Neural cell (in vitro differentiated cells): ENCODE measurements around the gene ZNF420. TPM values are rescaled to one million over a fixed set of nuclear protein-coding genes. Genes with fewer than 3 reads are reported as not detected.

Experiments
- H2AFZ ChIP-seq: fragments of 200-600, 300-800 bp; sonication (generic), shearing (Covaris generic); 2 replicates; pipeline ENCODE4 v1.6.0; 2014; ENCODE audit warnings: low read depth, mild to moderate bottlenecking, antibody characterized with exemption, low read length, moderate library complexity
- H3F3A ChIP-seq: fragments of 200-600 bp; shearing (Covaris generic); 2 replicates; pipeline ENCODE4 v1.6.1; 2016; ENCODE audit warnings: mild to moderate bottlenecking, moderate library complexity, mixed read lengths, antibody characterized with exemption, low read length; ENCODE audit not compliant: insufficient read depth, poor library complexity, severe bottlenecking
- H3K27ac ChIP-seq: fragments of 200-600, 300-800 bp; sonication (generic), shearing (Covaris generic); 2 replicates; pipeline ENCODE4 v1.5.1; 2014; ENCODE audit warnings: mild to moderate bottlenecking, low read length, moderate library complexity
- H3K27me3 ChIP-seq: fragments of 300-800, 200-600 bp; sonication (generic), shearing (Covaris generic); 2 replicates; pipeline ENCODE4 v1.6.0; 2014; ENCODE audit warnings: mild to moderate bottlenecking, low read depth, low read length, moderate library complexity; ENCODE audit not compliant: insufficient read depth
- H3K36me3 ChIP-seq: fragments of 300-800, 200-600 bp; sonication (generic), shearing (Covaris generic); 2 replicates; pipeline ENCODE4 v1.5.1; 2014; ENCODE audit warnings: mild to moderate bottlenecking, antibody characterized with exemption, low read length, moderate library complexity; ENCODE audit not compliant: insufficient read depth
- H3K4me2 ChIP-seq: fragments of 300-800, 200-600 bp; sonication (generic), shearing (Covaris generic); 2 replicates; pipeline ENCODE4 v1.6.0; 2014; ENCODE audit warnings: mild to moderate bottlenecking, low read length
- H3K4me3 ChIP-seq: fragments of 300-800, 200-600 bp; sonication (generic), shearing (Covaris generic); 2 replicates; pipeline ENCODE4 v1.5.1; 2014; ENCODE audit warnings: mild to moderate bottlenecking, low read length, moderate library complexity
- H3K79me2 ChIP-seq: fragments of 200-600 bp; shearing (Covaris generic); replicated peaks from 2 replicates; pipeline ENCODE4 v1.6.0; 2014; ENCODE audit warnings: mild to moderate bottlenecking, low read length, moderate library complexity; ENCODE audit not compliant: insufficient read depth
- H3K9ac ChIP-seq: fragments of 300-800, 200-600 bp; sonication (generic), shearing (Covaris generic); 2 replicates; pipeline ENCODE4 v1.6.1; 2016; ENCODE audit warnings: mild to moderate bottlenecking, low read length, mixed read lengths
- H3K9me2 ChIP-seq: fragments of 200-600 bp; shearing (Covaris generic); 2 replicates; pipeline ENCODE4 v1.6.1; 2016; ENCODE audit warnings: mild to moderate bottlenecking, low read length, mixed read lengths; ENCODE audit not compliant: insufficient read depth
- H3K9me3 ChIP-seq: fragments of 200-600, 300-800 bp; sonication (generic), shearing (Covaris generic); 2 replicates; pipeline ENCODE4 v1.6.1; 2016; ENCODE audit warnings: mild to moderate bottlenecking, mixed run types, low read length, moderate library complexity, mixed read lengths
- H4K20me1 ChIP-seq: fragments of 200-600 bp; shearing (Covaris generic); 2 replicates; pipeline ENCODE4 v1.6.1; 2016; ENCODE audit warnings: mild to moderate bottlenecking, mixed run types; ENCODE audit not compliant: insufficient read depth
- CTCF ChIP-seq: fragments of 450-650 bp; IDR thresholded peaks from 2 replicates; pipeline ENCODE4 v1.5.1; 2014; ENCODE audit warnings: antibody characterized with exemption, mild to moderate bottlenecking, moderate library complexity; ENCODE audit not compliant: poor library complexity, severe bottlenecking
- EP300 ChIP-seq: fragments of 450-650 bp; conservative IDR thresholded peaks from 2 replicates; pipeline ENCODE4 v1.6.1; 2014; ENCODE audit warnings: antibody characterized with exemption, mild to moderate bottlenecking, moderate library complexity; ENCODE audit not compliant: poor library complexity, severe bottlenecking
- EZH2 ChIP-seq: fragments of 200-600, 300-800 bp; shearing (Covaris generic), sonication (generic); IDR thresholded peaks from 2 replicates; pipeline ENCODE4 v1.6.1; 2014; ENCODE audit warnings: antibody characterized with exemption, low read length, borderline replicate concordance, mild to moderate bottlenecking; ENCODE audit not compliant: insufficient read depth, poor library complexity, severe bottlenecking
- MXI1 ChIP-seq: fragments of 450-650 bp; conservative IDR thresholded peaks from 2 replicates; pipeline ENCODE4 v1.6.1; 2014; ENCODE audit warnings: antibody characterized with exemption, mild to moderate bottlenecking; ENCODE audit not compliant: poor library complexity, severe bottlenecking
- POLR2AphosphoS5 ChIP-seq: IDR thresholded peaks from 2 replicates; pipeline ENCODE4 v1.6.1; 2012
- RAD21 ChIP-seq: fragments of 450-650 bp; conservative IDR thresholded peaks from 2 replicates; pipeline ENCODE4 v1.6.1; 2014; ENCODE audit warnings: antibody characterized with exemption, mild to moderate bottlenecking, moderate library complexity
- REST ChIP-seq: IDR thresholded peaks from 2 replicates; pipeline ENCODE4 v1.6.1; 2012; ENCODE audit warnings: borderline replicate concordance
- SMC3 ChIP-seq: fragments of 450-650 bp; conservative IDR thresholded peaks from 2 replicates; pipeline ENCODE4 v1.6.1; 2014; ENCODE audit warnings: antibody characterized with exemption, mild to moderate bottlenecking, moderate library complexity; ENCODE audit not compliant: poor library complexity
- TAF1 ChIP-seq: IDR thresholded peaks from 2 replicates; pipeline ENCODE4 v1.6.1; 2012; ENCODE audit warnings: low read depth
- polyA plus RNA-seq: library from polyadenylated mRNA; depleted of rRNA; stranded (reverse); fragments of >200 nt; gene quantifications from 2 replicates; pipeline ENCODE4 v1.2.3, GENCODE V29; 2014

Gene ZNF420
- polyA plus RNA-seq, 1 donor from 2014 or later, result 27.9 TPM

- no peak for TF ChIP-seq REST
- no peak for TF ChIP-seq TAF1
- TF ChIP-seq SMC3, result no peak
- no peak for TF ChIP-seq EZH2
- no peak for TF ChIP-seq CTCF
- TF ChIP-seq EP300, result no peak
- H3K36me3 ChIP-seq, result peaks cover 45% of the 10 kb centered on the region
These were observed 50.0 kb downstream of the ZNF420 start for GRCh38 chr19:37127999-37128820.

GRCh38 chr19:37128821-37129177 lies 50.6 kb downstream of the ZNF420 start:
- TF ChIP-seq EZH2 (no peak), RAD21 (no peak), REST (no peak), MXI1 (no peak), TAF1 (no peak), POLR2AphosphoS5 (no peak), EP300 (no peak), CTCF (no peak), SMC3 (no peak)
- H3K36me3 ChIP-seq, result peaks cover 45% of the 10 kb centered on the region

More at GRCh38 chr19:37127999-37128820, 50.0 kb downstream of the ZNF420 start:
- no peaks in the 10 kb centered on the region for H3F3A ChIP-seq
- H3K9ac ChIP-seq, result no peak overlapping the region
- H3K4me2 ChIP-seq, result no peak overlapping the region
- H3K27ac ChIP-seq, result no peak overlapping the region
- no peak overlapping the region for H3K4me3 ChIP-seq
- no peaks in the 10 kb centered on the region for H3K79me2 ChIP-seq
- H3K27me3 ChIP-seq, result no peaks in the 10 kb centered on the region
- no peaks in the 10 kb centered on the region for H3K9me2 ChIP-seq
- H4K20me1 ChIP-seq, result no peaks in the 10 kb centered on the region
- H3K9me3 ChIP-seq, result peaks cover 83% of the 10 kb centered on the region
- no peak overlapping the region for H2AFZ ChIP-seq

More at GRCh38 chr19:37128821-37129177, 50.6 kb downstream of the ZNF420 start:
- Histone ChIP-seq H3K27me3 (no peaks in the 10 kb centered on the region), H3K79me2 (no peaks in the 10 kb centered on the region), H3K9ac (no peak overlapping the region), H3F3A (no peaks in the 10 kb centered on the region), H2AFZ (no peak overlapping the region), H3K27ac (no peak overlapping the region), H3K4me3 (no peak overlapping the region), H3K9me2 (no peaks in the 10 kb centered on the region), H4K20me1 (no peaks in the 10 kb centered on the region), H3K4me2 (no peak overlapping the region), H3K9me3 (peaks cover 89% of the 10 kb centered on the region)
